ENCODE measurements around the gene OR52E6.

Gene OR52E6

GRCh38 chr11:5808500-5809121 lies 33.1 kb downstream of the OR52E6 start, which contains the start of gene OR52N2:
OR52N2 (plus strand) TSS chr11:5808924; CDS start chr11:5820336, 11,412 bp downstream.
- Histone ChIP-seq H3K4me3 (peak within 1 kb of the TSS; percentile 20 to 47 (median 32)), H3K27ac (no peak within 1 kb of the TSS)

DNA sequence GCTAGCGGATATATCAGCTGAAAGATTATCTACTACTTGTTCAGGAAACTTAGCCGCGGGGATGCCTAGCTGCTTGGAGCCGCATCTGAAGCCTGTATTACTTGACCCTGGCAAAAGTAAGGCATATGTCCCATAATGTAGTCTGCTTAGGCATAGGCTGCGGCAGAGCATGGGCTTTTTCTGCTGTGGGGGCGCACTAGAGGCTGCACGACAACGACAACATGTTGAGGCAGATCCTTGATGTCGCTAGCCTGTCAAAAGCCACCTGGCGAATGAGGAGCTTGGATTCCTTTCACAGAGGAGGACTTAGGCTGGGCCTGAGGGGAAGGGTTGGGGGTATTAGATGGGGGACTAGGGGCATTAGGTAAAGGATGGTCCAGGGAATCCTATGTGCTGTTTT lies 34.1 kb downstream of the OR52E6 start:
- Histone ChIP-seq H3K4me3 (no peak overlapping the region), H3K27ac (no peak overlapping the region)

- H3K27ac ChIP-seq: no peak overlapping the region
- no peak overlapping the region for H3K4me3 ChIP-seq
These were observed 37.7 kb downstream of the OR52E6 start for GRCh38 chr11:5803982-5804381.

DNA sequence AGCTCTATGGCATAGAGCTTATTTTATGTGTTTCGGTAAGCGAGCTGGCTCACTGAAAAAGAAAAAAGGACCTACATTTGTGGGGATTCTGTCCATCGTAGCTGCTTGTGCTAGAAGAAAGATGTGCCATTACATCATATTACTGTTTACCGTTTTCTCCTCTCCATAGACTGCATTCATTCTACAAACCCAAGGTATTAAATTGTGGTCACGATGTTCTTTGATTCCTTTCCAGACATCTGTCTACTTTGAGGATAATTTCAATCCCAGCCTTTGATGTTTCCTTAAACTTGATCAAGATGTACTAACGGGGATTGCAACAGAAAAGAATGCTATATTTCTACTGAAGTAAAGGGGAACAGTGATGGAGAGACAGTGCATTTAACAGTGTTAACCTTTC lies 45.2 kb downstream of the OR52E6 start:
- H3K4me3 ChIP-seq: no peak overlapping the region
- no peak overlapping the region for H3K27ac ChIP-seq

- no peak within 1 kb of the TSS for H3K4me3 ChIP-seq
- no peak within 1 kb of the TSS for H3K27ac ChIP-seq
These were observed 50.5 kb downstream of the OR52E6 start, which contains the start of gene OR52N1 for GRCh38 chr11:5791165-5791564. OR52N1 (minus strand) TSS chr11:5791265; CDS start chr11:5788816, 2,449 bp downstream.

Data from skin epidermis (tissue), 12 donors.